Epidermal melanocyte (primary cell): ENCODE results near the gene AVP.
"Not testable (repeated sequence)": the region's sequence is repeated elsewhere in the genome, so short reads cannot be mapped to it uniquely, and the experiment has no call there.

ENCODE experiments used
- DNase-seq: peaks from one replicate; pipeline ENCODE4 v3.0.0; 2011; ENCODE audit warnings: low spot score; ENCODE audit not compliant: insufficient read length

The AVP gene

GRCh38 chr20:3082955-3083952 is 1.3 kb downstream of the AVP start:
- no peak for DNase-seq

- DNase-seq, result no peak
Observed at GRCh38 chr20:3082306-3082951, 2.1 kb downstream of the AVP start.

GRCh38 chr20:3081641-3082040 is 2.9 kb downstream of the AVP start:
- no peak for DNase-seq

GRCh38 chr20:3080939-3081388 is 3.6 kb downstream of the AVP start:
- no peak for DNase-seq

- DNase-seq, result no peak
Observed at GRCh38 chr20:3077618-3078134, 6.8 kb downstream of the AVP start.

GRCh38 chr20:3075315-3075714 is 9.2 kb downstream of the AVP start:
- DNase-seq, result not testable (repeated sequence)

- DNase-seq, result no peak
Observed at GRCh38 chr20:3074812-3075211, 9.7 kb downstream of the AVP start.

GRCh38 chr20:3073251-3073643 is 11.3 kb downstream of the AVP start:
- DNase-seq, result not testable (repeated sequence)

GRCh38 chr20:3072530-3073250 is 11.8 kb downstream of the AVP start:
- no peak for DNase-seq

GRCh38 chr20:3071610-3072529 is 12.7 kb downstream of the AVP start, which contains the start of gene OXT:
Gene OXT, plus strand, starts transcription at chr20:3071620. Its CDS starts 36 bp downstream, at chr20:3071656.
- no peak for DNase-seq

- no peak for DNase-seq
Observed at GRCh38 chr20:3071266-3071609, 13.3 kb downstream of the AVP start.

GRCh38 chr20:3070725-3071124 is 13.8 kb downstream of the AVP start:
- DNase-seq, result no peak

- DNase-seq, result no peak
Observed at GRCh38 chr20:3068986-3069900, 15.3 kb downstream of the AVP start.

GRCh38 chr20:3068075-3068474 is 16.4 kb downstream of the AVP start:
- DNase-seq, result no peak

- DNase-seq, result no peak
Observed at GRCh38 chr20:3067139-3068014, 17.1 kb downstream of the AVP start.

- not testable (repeated sequence) for DNase-seq
Observed at GRCh38 chr20:3064119-3064518, 20.4 kb downstream of the AVP start.

- no peak for DNase-seq
Observed at GRCh38 chr20:3059489-3059888, 25.0 kb downstream of the AVP start.

- no peak for DNase-seq
Observed at GRCh38 chr20:3051385-3052019, 33.0 kb downstream of the AVP start.
